ENCODE results near the gene TEAD2. TPM values are rescaled to one million over a fixed set of nuclear protein-coding genes. Genes with fewer than 3 reads are reported as not detected.

Gene TEAD2
- total RNA-seq (2022; extraction: Qiagen RNA extraction) = 13.2 to 19.7 TPM (median 16.8 TPM) in 5 replicates

GRCh38 chr19:49362048-49362928 is at the start of gene TEAD2:
TSS of gene TEAD2 (minus strand) at chr19:49362416. CDS start at chr19:49360075, 2,341 bp downstream.

GRCh38 chr19:49387936-49388372 is 25.7 kb upstream of the TEAD2 start, which contains the start of gene KASH5:
TSS of gene KASH5 (plus strand) at chr19:49388249. CDS start at chr19:49390884, 2,635 bp downstream.

GRCh38 chr19:49363268-49364082 is 1.3 kb upstream of the TEAD2 start, which contains the start of gene DKKL1:
TSS of gene DKKL1 (plus strand) at chr19:49363877. CDS start at chr19:49363999, 122 bp downstream.

GRCh38 chr19:49335071-49335783 is 27.0 kb downstream of the TEAD2 start, which contains the start of gene CD37:
TSS of gene CD37 (plus strand) at chr19:49335406. CDS start at chr19:49335541, 135 bp downstream.

GRCh38 chr19:49324801-49325576 is 37.2 kb downstream of the TEAD2 start, which contains the start of gene SLC6A16:
TSS of gene SLC6A16 (minus strand) at chr19:49325191. CDS start at chr19:49311347, 13,844 bp downstream.

Other genes with a start within 250 kb of the TEAD2 start
- 4.7 to 7.9 TPM (median 6.9 TPM) in 5 replicates for gene LIN7B, start 248.0 kb downstream of the TEAD2 start, total RNA-seq (2022; extraction: Qiagen RNA extraction)
- 1.1 to 1.9 TPM (median 1.7 TPM) in 5 replicates for gene C19orf73, start 243.3 kb downstream of the TEAD2 start, total RNA-seq (2022; extraction: Qiagen RNA extraction)
- 4.7 to 8.1 TPM (median 7.0 TPM) in 5 replicates for gene PPFIA3, start 242.9 kb downstream of the TEAD2 start, total RNA-seq (2022; extraction: Qiagen RNA extraction)
- 0.03 TPM in 1 of 5 replicates, not detected in the others for gene HRC, start 207.0 kb downstream of the TEAD2 start, total RNA-seq (2022; extraction: Qiagen RNA extraction)
- gene TRPM4, start 204.6 kb downstream of the TEAD2 start, total RNA-seq (2022; extraction: Qiagen RNA extraction) = 8.2 to 10.2 TPM (median 9.6 TPM) in 5 replicates
- gene SLC6A16, start 37.2 kb downstream of the TEAD2 start, total RNA-seq (2022; extraction: Qiagen RNA extraction) = 0.77 to 1.3 TPM (median 0.85 TPM) in 5 replicates
- not detected in 5 replicates for gene CD37, start 27.0 kb downstream of the TEAD2 start, total RNA-seq (2022; extraction: Qiagen RNA extraction)
- gene DKKL1, start 1.5 kb upstream of the TEAD2 start, total RNA-seq (2022; extraction: Qiagen RNA extraction) = 0.33 to 0.71 TPM (median 0.59 TPM) in 4 of 5 replicates, not detected in the other
- gene KASH5, start 25.8 kb upstream of the TEAD2 start, total RNA-seq (2022; extraction: Qiagen RNA extraction) = 0.12 TPM in 1 of 5 replicates, not detected in the others
- not detected in 5 replicates for gene PTH2, start 61.0 kb upstream of the TEAD2 start, total RNA-seq (2022; extraction: Qiagen RNA extraction)
- gene GFY, start 63.0 kb upstream of the TEAD2 start, total RNA-seq (2022; extraction: Qiagen RNA extraction) = 0.14 to 0.24 TPM (median 0.16 TPM) in 5 replicates
- 0.37 to 0.75 TPM (median 0.59 TPM) in 5 replicates for gene SLC17A7, start 79.1 kb upstream of the TEAD2 start, total RNA-seq (2022; extraction: Qiagen RNA extraction)
- gene PIH1D1, start 89.4 kb upstream of the TEAD2 start, total RNA-seq (2022; extraction: Qiagen RNA extraction) = 83.8 to 95.7 TPM (median 87.0 TPM) in 5 replicates
- 16.6 to 24.0 TPM (median 22.1 TPM) in 5 replicates for gene ALDH16A1, start 90.8 kb upstream of the TEAD2 start, total RNA-seq (2022; extraction: Qiagen RNA extraction)
- gene FLT3LG, start 111.8 kb upstream of the TEAD2 start, total RNA-seq (2022; extraction: Qiagen RNA extraction) = 1.1 to 1.4 TPM (median 1.3 TPM) in 5 replicates
- gene RPL13A, start 125.2 kb upstream of the TEAD2 start, total RNA-seq (2022; extraction: Qiagen RNA extraction) = 3,942 to 4,218 TPM (median 4,024 TPM) in 5 replicates
- gene RPS11, start 134.0 kb upstream of the TEAD2 start, total RNA-seq (2022; extraction: Qiagen RNA extraction) = 3,861 to 4,163 TPM (median 3,950 TPM) in 5 replicates
- gene FCGRT, start 150.2 kb upstream of the TEAD2 start, total RNA-seq (2022; extraction: Qiagen RNA extraction) = 23.5 to 32.7 TPM (median 30.2 TPM) in 5 replicates
- 1.5 to 2.9 TPM (median 2.2 TPM) in 5 replicates for gene RCN3, start 165.6 kb upstream of the TEAD2 start, total RNA-seq (2022; extraction: Qiagen RNA extraction)
- 88.4 to 106 TPM (median 103 TPM) in 5 replicates for gene NOSIP, start 218.1 kb upstream of the TEAD2 start, total RNA-seq (2022; extraction: Qiagen RNA extraction)
- gene PRRG2, start 218.9 kb upstream of the TEAD2 start, total RNA-seq (2022; extraction: Qiagen RNA extraction) = 0.78 to 1.3 TPM (median 0.84 TPM) in 5 replicates
- 30.3 to 35.7 TPM (median 34.3 TPM) in 5 replicates for gene PRR12, start 228.8 kb upstream of the TEAD2 start, total RNA-seq (2022; extraction: Qiagen RNA extraction)